Retina (tissue), 1 donor: ENCODE results near the gene PTPRN.
"Not testable (repeated sequence)": the region's sequence is repeated elsewhere in the genome, so short reads cannot be mapped to it uniquely, and the experiment has no call there.

Experiments used
- DNase-seq: peaks from one replicate; pipeline ENCODE4 v3.0.0-alpha.2; 2016

Gene PTPRN

DNA sequence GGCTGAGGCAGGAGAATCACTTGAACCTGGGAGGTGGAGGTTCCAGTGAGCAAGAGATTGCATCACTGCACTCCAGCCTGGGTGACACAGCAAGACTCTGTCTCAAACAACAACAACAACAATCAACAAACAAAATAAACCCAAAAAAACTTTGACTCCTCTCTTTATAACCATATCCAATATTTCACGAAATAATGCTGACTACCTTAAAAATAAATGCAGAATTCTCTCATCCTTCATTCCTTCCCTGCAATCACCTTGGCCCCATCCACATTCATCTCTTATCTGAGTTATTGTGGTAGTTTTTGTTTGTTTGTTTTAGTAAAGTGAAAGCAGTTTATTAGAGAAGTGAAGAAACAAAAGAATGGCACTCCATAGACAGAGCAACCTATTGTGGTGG, 3.2 kb downstream of the PTPRN start:
- DNase-seq, result no peak

DNA sequence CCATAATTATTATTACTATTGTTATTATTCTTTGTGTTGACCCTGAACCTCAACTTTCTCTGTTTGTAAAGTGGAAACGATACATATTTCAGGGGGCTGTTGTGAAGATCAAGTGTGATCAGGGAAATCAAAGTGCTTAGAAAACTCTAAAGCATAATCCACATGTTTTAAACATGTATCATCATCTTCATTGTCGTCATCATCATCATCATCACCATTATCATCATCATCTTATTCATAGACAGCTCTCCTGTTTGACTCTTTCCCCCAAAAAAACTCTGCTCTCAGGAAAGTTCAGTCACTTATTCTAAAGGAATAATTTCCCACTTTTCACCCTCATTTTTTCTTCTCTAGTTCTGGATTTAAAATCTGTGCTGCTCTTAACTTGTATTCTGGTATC, 5.0 kb downstream of the PTPRN start:
- no peak for DNase-seq

DNA sequence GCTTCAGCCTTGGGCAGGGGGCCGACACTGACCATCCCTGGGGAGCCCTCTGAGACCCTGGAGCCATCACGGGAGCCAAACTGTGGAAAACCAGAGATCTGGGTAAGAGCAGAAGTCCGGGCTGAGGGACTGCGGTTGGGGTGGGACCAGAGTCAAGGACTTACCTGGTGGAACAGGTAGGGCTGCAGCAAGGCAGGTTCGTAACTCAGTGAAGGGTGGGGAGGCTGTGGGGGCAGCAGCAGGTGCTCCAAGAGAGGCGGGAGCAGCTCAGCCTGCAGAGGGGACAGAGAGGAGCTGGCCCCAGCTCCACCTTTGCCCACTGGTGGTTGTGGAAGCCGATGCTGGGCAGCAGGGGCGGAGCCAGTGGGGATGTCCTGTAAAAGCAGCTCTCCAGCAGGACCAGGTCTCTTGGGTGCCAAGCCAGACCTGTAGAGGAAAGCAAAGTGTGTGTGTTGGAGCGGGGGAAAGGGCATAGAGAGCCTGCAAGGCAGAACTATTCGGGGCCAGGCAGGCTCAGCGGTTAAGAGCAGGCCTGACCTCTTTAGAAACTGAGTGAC, 6.7 kb downstream of the PTPRN start:
- no peak for DNase-seq

DNA sequence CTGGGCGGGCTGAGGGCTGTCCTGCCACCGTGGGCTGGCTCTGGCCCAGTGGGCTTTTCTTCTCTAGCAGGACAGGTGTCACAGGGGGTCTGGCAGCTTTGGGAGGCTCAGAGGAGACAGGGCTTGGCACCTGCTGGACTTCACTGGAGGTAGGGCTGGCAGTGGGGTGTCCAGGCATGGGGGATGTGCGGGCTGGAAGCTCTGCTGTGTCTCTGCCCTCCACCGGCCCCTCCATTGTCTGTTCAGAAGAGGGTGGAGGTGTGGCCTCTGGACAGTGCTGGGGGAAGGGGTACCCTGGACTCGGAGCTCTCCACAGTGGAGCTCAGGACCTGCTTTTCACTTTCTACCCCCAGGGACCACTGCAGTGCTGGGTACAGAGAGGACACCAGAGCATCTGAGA, 9.2 kb downstream of the PTPRN start:
- DNase-seq, result no peak

DNA sequence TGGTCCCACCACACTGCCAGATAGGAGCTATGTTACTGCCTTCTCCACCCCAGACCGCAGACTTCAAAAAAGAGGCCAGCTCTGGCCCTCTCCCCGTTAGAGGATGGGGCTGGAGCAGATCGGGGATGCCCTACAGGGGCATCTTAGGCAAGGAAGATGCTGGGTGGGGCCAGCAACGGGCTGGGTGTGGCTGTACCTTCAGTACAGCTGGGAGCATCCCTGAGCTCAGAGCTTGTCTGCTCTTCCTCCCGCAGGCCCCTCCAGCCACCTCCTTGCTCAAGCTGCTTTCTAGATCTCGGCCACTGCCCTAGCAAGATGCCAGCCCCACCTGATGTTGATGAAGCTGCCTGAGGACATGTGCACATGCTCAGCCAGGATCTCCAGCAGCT, 9.8 kb downstream of the PTPRN start:
- DNase-seq, result no peak

DNA sequence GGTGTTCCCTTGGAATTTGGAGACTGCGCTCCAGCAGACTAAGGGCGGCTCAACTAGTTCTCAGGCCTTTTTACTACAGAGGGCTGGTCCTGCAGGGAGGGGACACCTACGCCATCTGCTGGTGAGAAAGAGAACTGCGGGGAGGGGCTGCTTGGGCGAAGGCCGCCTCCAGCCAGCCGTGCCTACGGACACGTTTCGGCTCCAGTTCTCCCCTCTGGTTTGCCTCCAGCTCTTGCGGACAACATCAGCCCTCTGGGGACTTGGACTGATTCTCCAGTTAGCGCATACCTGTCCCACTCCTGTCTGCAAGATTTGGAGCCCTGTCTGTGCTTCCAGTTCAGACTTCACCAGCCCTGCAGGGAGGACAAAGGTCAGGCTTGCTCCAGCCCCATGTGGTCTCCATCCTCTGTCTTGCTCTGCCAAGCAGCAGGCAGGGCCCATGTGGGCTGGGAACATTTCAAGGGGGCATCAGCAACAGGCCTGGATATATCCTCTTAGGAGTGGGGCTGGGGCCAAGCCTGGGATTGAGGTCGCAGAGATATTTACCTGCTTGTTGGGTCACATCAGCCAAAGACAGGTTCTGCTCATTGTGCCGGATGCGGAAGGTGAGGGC, 10.3 kb downstream of the PTPRN start:
- DNase-seq, result peak; percentile 92

DNA sequence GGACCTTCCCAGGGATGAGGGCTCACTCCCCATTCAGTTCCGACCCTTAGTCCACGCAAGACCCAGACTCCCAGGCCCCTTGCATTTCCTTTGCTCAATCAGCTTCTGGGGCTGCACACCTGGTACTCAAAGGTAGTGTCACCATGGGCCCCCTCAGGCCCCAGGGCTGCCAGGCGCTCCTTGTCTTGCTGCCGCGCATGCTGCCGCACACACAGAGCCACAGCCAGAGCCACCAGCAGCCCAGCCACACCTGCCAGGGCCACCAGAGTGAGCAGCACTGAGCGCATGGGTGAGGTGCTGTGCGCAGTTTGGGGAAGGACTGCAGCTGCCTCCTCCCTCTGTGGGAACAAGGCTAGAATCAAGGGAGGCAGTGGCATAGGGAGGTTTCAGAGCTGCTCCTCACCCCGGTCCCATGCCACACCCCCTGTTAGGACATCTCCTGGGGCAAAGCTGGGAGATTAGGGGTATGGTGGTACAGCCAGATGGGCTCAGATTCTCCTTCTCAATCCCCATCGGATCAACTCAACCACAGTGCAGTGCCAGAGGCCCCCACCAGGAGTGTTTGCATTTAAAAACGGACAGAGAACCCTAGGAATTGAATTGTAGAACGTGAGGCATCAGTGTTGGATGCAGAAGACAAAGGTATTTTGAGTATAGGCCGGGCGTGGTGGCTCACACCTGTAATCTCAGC, 11.3 kb downstream of the PTPRN start:
- DNase-seq, result no peak

DNA sequence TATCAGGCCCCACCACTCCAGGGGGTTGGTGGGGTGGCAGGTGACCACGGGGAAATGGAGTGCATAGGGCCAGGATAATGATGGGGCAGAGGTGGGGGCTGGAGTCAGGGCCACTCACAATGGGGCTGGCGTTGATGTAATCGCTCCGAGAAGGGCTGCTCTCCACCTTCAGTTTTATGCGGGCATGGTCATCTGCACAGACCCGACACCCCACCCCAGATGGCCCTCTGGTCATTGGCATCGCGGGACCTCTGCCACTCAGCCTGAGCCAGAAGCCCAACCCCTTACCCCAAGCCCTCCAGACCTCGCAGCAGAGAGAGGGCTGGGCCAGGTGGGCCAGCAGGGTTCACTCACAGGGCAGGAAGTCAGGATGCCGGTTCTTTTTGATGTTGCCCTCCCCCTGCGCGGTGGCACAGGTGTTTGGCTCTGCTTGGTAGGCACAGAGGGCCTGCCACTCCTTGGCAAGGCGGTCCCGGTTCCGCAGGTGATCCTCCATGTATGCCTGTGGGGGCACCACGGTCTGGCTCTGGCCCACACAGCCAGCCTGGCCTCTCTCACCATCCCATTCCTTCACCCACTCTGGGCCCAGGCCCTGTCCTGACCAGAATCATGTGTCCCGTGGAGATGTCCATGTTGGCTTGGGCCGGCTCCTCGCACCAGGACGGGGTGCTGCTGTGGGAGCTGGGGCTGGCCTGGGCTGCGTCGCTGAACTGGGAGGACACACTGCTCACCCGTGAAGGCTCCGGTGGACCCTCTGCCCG, 12.4 kb downstream of the PTPRN start:
- no peak for DNase-seq

DNA sequence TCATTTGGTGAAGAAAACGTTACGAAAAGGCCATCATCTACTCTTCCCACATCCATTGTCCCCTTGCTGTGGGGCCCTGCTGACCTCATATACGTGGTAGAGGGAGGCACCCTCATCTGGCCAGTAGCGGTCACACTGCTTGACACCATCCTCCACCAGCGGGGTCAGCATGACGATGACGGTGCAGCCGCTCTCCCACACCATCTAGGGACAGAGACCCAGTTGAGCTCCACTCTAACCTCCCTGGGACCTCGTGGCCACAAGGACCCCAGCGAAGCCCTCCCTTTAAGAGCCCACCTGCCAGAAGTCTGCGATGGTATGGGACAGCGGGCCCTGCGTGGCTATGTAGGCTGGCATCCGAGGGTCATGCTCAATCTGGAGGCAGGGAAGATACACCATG, 13.1 kb downstream of the PTPRN start:
- no peak for DNase-seq

DNA sequence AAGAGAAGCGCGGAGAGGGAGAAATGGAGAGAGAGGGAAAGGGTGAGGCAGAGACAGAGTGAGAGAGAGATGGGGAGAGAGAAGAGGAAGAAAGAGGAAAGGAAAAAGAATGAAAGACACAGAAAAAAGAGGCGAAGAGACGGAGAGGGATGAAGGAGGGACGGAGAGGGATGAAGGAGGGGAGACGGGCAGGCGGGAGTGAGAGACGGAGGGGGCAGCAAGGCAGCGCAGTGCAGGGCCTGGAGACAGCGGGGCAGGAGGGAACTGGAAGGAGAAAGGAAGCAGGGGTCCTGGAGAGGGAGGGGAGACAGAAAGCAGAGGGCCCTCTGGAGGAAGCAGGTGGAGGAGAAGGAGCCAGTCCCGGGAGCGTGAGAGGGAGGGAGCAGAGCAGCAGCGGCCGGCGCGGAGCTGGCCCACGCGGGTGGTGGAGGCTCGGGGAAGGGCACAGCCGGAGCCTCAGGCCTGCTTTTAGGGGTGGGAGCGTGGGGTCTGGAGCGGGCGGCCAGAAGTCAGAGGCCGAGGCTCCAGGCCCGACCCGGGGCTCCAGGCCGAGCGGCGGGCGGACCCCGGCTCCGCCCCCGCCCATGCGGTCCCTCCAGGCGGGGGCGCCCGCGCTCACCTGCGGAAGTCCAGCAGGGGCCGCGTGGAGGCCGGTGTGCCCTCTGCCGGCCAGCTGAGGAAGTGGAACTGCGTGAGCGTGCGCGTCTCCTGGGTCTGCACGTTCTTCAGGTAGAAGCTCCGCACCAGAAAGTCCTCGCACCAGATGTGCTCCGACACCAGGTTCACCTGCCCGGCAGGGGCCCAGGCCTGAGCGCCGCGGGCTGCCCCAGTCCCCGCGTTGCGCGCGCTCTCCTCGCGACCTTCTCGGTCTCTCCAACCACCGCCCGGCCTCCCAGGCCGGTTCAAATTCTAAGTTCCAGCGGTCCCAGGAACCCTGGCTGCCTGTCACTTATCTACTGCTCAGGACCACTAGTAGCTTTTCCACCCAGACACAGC, 14.5 kb downstream of the PTPRN start:
- peak; percentile 95 for DNase-seq

DNA sequence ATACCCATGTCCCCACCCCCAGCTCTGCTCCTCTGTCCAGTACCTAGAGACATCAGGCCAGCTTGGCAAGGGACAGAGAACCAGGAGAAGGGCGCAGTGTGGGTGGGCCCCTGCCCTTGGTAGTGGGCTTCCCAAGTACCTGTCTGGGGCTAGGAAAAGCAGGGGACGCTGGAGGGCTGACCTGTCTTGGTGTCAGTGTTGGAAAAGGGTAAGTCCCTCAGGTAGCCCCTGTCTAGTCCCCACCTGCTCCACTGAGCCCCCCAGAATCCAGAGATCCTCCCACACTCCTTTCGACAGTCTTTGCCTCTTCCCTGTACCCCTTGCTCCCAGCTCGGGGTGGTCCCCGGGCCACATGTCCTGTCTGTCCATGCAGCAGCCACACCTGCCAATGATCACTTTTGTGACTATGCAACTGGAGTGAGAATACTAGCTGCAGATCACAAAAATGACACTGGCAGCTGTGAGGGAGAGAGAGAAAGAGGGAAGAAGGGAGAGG, 15.4 kb downstream of the PTPRN start:
- no peak for DNase-seq

DNA sequence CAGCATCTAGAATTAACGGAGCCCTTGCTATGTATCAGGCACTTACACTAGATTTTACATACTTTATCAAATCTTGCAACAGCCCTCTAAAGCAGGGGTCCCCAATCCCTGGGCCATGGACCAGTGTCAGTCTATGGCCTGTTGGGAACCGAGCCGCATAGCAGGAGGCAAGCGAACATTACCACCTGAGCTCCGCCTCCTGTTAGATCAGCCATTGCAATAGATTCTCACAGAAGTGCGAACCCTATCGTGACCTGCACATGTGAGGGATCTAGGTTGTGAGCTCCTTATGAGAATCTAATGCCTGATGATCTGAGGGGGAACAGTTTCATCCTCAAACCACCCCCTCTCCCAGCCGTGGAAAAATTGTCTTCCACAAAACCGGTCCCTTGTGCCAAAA, 16.6 kb downstream of the PTPRN start:
- no peak for DNase-seq

DNA sequence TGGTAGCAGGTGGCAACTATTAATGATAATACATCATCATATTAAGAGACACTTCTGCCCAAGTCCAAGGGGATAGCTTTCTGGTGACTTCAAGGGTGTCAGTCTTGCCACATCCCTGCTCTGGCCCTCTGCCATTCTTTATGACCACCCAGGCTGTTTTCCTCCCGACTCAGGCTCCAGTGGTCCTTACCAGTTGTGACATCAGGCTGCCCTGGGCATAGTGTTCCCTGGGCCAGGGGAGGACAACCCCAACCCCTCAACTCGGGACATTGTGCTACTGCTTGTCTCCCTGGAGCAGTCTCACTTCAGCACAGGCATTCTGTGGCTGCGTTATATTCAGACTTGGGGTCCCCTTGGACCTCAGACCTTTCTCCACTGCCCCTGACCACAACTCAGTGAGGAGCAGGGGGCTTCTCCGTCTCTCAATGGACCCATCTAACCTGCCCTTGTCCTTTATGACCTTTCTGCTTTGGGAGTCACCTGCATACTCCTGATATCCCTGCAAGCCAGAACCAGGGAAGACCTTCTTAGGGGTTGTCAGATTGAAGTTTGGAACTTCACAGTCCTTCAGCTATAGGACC, 17.2 kb downstream of the PTPRN start:
- DNase-seq, result no peak

DNA sequence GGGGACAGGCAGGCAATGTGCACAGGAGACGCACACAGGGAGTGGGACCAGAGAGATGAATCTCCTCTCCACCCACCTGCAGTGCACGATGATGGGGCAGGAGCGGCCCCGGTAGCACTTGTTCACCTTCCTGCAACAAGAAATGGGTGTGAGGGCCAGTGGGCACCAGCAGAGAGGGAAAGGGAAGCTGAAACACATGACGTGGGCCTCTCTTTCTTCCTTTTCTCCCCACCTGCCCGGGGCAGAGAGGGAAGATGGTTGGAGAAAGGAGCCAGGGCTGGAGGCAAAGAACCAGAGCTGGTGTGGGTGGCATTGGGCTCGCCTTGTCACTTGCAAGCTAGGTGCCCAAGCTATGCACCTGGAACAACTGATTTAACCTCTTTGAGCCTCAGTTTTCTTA, 17.8 kb downstream of the PTPRN start:
- DNase-seq, result no peak

DNA sequence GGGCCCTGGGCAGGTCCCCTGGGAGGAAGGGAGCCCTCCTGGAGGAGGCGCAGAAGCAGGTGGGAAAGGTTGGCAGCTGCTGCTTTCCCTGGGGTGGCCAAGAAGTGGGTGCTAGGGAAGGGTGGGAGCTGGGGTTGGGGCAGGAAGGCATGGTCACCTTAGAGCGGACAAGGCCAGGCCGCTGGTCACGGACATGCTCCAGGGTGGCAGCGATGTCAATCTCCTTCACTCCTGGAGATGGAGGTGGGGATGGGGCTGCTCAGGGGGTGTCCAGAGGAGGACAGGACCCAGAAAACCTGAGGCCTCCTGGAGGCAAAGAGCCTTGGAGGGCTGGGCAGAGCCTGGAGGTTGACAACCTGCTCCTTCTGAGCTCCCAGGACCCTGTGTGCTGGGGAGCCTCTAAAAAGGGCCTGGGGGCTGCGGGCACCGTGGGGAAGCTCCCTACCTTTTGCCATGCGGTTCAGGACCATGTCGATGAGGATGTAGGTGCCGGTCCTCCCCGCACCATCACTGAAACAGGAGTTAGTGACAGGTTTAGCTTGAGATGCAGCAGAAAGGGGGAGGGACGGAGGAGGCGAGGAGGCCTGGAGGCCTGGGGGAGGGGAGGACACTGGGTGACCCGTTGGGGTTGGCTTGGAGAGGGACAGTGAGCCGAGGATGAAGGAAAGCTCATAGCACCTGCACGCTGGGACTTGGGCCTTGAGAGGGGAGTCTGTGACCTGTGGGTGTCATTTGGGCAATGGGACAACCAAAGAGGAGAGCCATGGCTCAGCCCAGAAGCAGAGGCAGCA, 18.6 kb downstream of the PTPRN start:
- no peak for DNase-seq

DNA sequence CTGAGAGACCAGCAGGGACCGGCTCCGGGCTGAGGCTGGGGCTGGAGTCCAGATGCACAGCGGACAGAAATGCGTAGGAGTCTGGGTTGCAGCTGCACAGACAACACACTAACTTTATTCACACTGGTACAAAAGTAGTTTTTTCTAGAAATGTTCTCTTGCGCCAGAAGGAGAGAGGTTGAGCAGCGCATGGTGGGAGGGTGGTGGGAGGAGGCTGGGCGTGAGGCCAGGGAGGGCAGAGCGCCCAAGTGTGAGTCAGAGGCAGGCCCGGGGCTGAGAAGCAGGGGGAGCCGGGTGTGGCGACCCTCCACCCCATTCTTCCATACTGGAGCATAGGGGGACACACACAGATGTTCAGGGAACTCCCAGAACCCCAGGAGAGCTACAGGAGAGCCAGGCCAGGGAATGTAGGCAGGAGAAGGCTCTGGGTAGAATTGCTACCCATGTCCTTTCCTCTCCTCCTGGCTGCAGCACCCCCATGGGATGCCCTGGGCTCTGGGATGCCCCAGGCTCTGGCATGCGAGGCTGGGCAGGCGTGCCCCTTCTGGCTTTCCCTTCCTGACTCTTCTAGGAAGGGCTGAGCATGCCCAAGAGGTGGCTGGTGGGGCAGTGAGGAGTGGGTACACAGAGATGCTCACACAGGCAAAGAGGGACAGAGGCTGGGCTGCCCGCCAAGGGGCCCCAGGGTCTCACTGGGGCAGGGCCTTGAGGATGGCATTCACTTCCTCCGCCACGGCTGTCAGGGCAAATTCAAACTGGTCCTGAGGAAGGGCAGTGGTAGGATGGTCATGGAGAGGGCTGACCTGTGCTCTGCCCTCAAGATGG, 19.5 kb downstream of the PTPRN start:
- no peak for DNase-seq

DNA sequence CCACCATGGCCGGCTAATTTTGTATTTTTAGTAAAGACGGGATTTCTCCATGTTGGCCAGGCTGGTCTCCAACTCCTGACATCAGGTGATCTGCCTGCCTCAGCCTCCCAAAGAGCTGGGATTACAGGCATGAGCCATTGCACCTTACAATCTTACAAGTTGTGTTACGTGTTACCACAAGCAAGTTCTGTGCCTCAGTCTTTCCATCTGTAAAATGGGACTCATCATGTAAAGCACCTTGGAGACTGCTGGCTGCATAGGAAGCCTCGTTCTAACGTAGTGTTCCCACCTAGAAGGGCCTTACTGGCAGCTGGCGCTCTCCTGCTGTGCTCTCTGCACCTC, 20.0 kb downstream of the PTPRN start:
- no peak for DNase-seq

DNA sequence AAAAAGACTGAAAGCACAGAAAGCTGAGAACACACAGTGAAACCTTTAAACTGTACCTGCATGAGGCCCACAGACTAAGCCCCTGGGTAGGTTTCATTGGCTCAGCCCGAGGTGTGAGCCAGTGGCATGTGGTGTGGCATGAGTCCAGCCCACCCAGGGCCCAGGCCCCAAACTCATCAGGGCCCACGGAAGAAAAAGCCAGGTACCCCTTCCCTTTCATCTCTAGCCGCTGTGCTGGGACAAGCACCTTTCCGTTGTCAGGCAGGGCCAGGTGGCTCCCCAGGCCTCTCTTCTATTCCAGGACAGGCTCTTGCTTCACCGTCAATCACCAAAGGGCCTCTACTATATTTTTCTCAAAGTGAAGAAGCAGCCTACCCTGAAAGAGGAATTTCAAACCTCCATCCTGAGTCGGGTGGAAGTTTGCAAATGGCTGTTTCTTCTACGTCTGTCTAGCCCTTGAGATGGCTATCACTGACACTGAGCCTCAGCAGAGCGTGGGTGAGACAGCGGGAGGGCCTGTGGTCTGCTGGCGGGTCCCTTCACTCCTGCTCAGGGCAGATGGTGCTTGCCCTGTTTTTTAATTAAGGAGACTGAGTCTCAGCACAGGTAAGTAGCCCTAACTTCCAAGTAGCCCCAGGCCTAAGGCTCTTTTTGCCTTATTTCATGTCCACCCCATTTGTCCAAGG, 21.5 kb downstream of the PTPRN start:
- no peak for DNase-seq

DNA sequence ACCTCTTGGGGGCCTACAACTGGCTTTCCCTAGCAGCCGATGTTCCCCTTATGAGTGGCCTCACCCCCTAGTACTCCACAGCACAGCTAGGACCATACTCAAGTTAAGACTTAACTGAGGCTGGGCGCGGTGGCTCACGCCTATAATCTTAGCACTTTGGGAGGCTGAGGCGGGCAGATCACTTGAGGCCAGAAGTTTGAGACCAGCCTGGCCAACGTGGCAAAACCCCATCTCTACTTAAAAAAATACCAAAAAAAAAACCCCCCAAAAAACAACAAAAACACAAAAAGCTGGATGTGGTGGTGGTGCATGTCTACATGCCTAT, 22.1 kb downstream of the PTPRN start:
- not testable (repeated sequence) for DNase-seq
